Mucosa of descending colon (tissue), 3 donors: Measurements from ENCODE around the gene LRP4. TPM values are rescaled to one million over a fixed set of nuclear protein-coding genes. Genes with fewer than 3 reads are reported as not detected.

Experiments
- ATAC-seq: fragments of 200-7000 bp; cut with Tn5 transposase; one replicate; pipeline ENCODE4 v1.9.1; 2020; ENCODE audit warnings: mild to moderate bottlenecking, moderate library complexity
- DNase-seq, 3 donors: peaks; one replicate each; pipeline ENCODE4 v3.0.0-alpha.2; 2020
- H3K36me3 ChIP-seq: fragments of 200-600 bp; one replicate; pipeline ENCODE4 v1.8.0; 2021; ENCODE audit warnings: low read depth, mild to moderate bottlenecking
- H3K4me1 ChIP-seq: fragments of 200-600 bp; one replicate; pipeline ENCODE4 v1.8.0; 2021; ENCODE audit warnings: low read depth, mild to moderate bottlenecking
- H3K4me3 ChIP-seq: fragments of 200-600 bp; one replicate; pipeline ENCODE4 v1.8.0; 2021; ENCODE audit warnings: mild to moderate bottlenecking
- H3K9me3 ChIP-seq: fragments of 200-600 bp; one replicate; pipeline ENCODE4 v1.8.0; 2021; ENCODE audit warnings: mild to moderate bottlenecking
- intact Hi-C, 2 donors: fragments of 100-400 bp; cut with DNase I in 1 of 2; cut with micrococcal nuclease in 1 of 2; formaldehyde crosslinking; loops; one replicate each; pipeline versions ENCODE4 v1.11.0 to v1.11.1; 2022; cut with DNase I, micrococcal nuclease
- total RNA-seq, 3 donors: library from RNA; stranded (reverse); fragmentation: NEBNext Ultra II Directional in 2 of 3; extraction: Animal tissue kit (Norgen Biotek cat#: 25700) in 2 of 3; gene quantifications; one replicate each; pipeline versions ENCODE4 v1.2.1 to v1.2.4, GENCODE V29; 2021 to 2023
- TF ChIP-seq, protein P1 (sequence below): fragments of 200-600 bp; IDR thresholded peaks from one replicate; pipeline ENCODE4 v1.8.0; 2022; ENCODE audit warnings: antibody characterized with exemption, mild to moderate bottlenecking
- donor health status: DM: no; HTN: no; CAD: no; lungs with moderate emphysema.
- donor health status: DM: no; HTN: no; CAD: no.
- donor health status: DM: no; HTN: yes; CAD: no.

LRP4 gene
- total RNA-seq, 3 donors from 2014 or later = 19.7 to 50.0 (median 35.3) TPM

DNA sequence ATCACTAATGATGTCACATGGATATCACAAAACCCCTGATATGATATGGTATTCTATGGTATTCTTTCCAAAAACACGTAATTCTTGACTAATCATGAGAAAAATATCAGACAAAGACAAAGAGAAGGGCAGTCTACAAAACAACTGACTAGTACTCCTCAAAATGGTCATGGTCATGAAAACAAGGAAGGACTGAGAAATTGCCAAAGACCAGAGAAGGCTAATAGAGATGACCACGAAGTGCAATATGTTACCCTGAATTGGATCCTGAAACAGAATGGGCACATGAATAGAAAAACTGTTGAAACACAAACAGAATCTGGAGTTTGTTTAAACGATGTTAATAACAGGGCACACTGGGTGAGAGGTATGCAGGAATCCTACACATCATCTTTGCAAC lies 82.5 kb downstream of the LRP4 start:
- H3K9me3 ChIP-seq = no peaks in the 10 kb centered on the region
- no peaks in the 10 kb centered on the region for H3K36me3 ChIP-seq
- TF ChIP-seq, protein P1, sequence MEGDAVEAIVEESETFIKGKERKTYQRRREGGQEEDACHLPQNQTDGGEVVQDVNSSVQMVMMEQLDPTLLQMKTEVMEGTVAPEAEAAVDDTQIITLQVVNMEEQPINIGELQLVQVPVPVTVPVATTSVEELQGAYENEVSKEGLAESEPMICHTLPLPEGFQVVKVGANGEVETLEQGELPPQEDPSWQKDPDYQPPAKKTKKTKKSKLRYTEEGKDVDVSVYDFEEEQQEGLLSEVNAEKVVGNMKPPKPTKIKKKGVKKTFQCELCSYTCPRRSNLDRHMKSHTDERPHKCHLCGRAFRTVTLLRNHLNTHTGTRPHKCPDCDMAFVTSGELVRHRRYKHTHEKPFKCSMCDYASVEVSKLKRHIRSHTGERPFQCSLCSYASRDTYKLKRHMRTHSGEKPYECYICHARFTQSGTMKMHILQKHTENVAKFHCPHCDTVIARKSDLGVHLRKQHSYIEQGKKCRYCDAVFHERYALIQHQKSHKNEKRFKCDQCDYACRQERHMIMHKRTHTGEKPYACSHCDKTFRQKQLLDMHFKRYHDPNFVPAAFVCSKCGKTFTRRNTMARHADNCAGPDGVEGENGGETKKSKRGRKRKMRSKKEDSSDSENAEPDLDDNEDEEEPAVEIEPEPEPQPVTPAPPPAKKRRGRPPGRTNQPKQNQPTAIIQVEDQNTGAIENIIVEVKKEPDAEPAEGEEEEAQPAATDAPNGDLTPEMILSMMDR = no peak
- no peak overlapping the region for H3K4me3 ChIP-seq
- ATAC-seq (no peak), DNase-seq (no peak)
- H3K4me1 ChIP-seq = no peaks in the 10 kb centered on the region
- intact Hi-C loops = no loop called here

DNA sequence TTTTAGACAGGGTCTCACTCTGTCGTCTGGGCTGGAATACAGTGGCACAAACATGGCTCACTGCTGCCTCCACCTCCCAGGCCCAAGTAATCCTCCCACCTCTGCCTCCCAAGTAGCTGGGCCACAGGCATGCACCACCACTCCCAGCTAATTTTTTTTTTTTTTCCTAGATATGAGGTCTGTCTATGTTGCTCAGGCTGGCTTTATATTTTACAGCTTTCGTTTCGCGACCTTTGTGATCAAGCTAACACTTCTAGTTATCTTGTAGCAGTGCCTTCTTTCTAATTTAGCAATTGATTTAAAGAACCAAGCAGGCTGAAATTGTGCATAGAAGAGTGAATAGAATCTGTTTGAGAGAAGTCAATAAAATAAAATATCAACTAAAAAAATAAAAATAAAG lies 83.5 kb downstream of the LRP4 start:
- no peaks in the 10 kb centered on the region for H3K36me3 ChIP-seq
- no peaks in the 10 kb centered on the region for H3K9me3 ChIP-seq
- no peak overlapping the region for H3K4me3 ChIP-seq
- intact Hi-C loops = no loop called here
- ATAC-seq = no peak
- no peak for DNase-seq
- TF ChIP-seq, protein P1 = no peak
- no peaks in the 10 kb centered on the region for H3K4me1 ChIP-seq

DNA sequence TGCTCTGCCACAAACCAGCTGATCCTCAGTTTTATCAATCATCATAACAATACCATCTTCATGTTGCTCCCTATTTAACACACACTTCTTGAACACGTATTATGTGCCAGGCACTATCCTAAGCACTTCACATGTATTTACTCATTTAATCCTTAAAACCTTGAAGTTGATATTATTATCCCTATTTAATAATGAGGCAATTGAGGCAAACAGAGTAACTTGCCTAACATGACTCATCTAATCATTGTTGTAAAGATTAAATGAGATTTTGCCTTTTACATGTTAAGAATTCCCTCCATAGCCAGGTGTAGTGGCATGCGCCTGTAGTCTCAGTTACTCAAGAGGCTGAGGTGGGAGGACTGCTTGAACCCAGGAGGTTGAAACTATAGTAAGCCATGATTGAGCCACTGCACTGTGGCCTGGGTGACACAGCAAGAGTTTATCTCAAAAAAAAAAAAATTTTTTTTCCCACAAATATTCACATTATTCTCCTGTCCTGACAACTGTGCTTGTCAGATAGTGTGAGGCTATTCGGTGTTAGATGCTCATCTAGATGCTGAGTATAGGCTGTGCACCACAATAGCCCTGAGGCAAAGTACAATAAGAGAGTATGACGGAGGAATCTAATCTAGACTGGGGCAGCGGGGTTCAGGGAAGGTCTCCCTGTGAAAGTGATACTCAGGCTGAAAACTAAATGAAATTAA lies 85.7 kb downstream of the LRP4 start:
- ATAC-seq (no peak), DNase-seq (no peak)
- H3K9me3 ChIP-seq = no peaks in the 10 kb centered on the region
- TF ChIP-seq, protein P1 = no peak
- H3K36me3 ChIP-seq = no peaks in the 10 kb centered on the region
- intact Hi-C loops = no loop called here
- no peaks in the 10 kb centered on the region for H3K4me1 ChIP-seq
- no peak overlapping the region for H3K4me3 ChIP-seq

DNA sequence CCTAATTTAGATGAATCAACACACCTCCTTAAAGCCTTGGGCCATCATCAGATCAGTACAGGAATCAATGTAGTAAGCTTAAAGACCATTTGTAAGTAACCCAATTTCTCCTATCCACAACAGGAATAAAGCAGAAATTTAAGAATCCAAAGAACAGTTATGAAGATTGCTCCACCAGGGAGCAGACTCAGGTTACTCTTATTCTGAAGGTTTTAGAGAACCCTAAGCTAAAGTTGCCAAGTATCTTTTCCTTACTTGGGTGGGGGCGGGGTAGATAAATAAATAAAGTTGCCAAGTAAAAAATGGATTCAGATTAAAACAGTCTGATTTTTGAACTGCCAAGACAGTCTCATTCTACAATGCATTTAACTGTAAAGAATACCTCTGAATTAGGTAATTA lies 90.4 kb downstream of the LRP4 start:
- TF ChIP-seq, protein P1 = no peak
- intact Hi-C loops = no loop called here
- no peaks in the 10 kb centered on the region for H3K36me3 ChIP-seq
- peaks cover 9% of the 10 kb centered on the region for H3K4me1 ChIP-seq
- no peaks in the 10 kb centered on the region for H3K9me3 ChIP-seq
- DNase-seq = no peak
- ATAC-seq = no peak
- no peak overlapping the region for H3K4me3 ChIP-seq

DNA sequence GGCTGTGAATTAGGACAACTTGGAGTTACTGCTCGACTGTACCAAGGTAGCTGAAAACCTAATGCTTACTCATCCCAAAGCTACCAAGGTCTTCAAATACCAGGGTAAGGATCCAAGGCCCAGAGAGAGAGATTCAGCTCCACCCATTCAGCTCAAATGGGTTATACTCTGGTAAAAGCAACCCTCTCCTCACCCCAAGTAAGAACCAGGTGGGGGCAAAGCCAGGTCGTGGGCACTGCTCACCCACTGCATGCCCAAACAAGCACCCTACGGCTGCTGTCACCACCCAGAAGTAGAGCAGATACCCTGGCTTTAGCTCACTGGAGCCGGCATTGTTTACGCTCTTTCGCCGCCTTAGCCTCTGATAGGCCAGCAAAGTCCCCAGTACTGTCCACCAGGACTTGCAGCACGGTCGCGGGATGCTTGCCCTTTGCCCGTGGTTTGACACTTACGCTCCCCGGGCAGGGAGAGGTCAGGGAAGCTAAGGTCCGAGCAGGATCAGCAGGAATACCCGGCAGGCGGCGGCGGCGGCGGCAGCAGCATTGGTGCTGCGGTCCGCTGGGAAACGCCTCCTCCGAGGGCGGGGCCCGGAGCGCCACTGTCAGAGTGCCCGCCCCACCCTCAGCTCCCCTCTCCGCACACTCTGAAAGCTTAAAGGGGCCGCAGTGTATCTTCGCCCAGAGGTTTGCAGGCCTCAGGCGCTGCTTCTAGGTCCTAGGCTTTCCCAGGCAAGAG lies 91.9 kb downstream of the LRP4 start:
- Histone ChIP-seq H3K4me3 (peak overlapping the region; percentile 10), H3K36me3 (no peaks in the 10 kb centered on the region), H3K4me1 (peaks cover 9% of the 10 kb centered on the region), H3K9me3 (no peaks in the 10 kb centered on the region)
- intact Hi-C loops = no loop called here
- DNase-seq (peak; percentile 85 to 90 (median 87)), ATAC-seq (peak; percentile 100)
- TF ChIP-seq, protein P1 = no peak
